Astrocyte (in vitro differentiated cells and primary cell): ENCODE data around the gene SLC29A3. TPM values are rescaled to one million over a fixed set of nuclear protein-coding genes. Genes with fewer than 3 reads are reported as not detected.

Experiments
- DNase-seq: peaks from one replicate; pipeline ENCODE4 v3.0.0-alpha.2; 2010; ENCODE audit warnings: low read depth
- FAIRE-seq: peaks from 2 replicates; lab custom pipeline; 2011; peaks lifted over from hg19 to GRCh38; lab: Jason Lieb, UNC
- H2AFZ ChIP-seq: 2 replicates; pipeline ENCODE4 v1.6.0; 2012; ENCODE audit warnings: low read depth, low read length, inconsistent platforms
- H3K27ac ChIP-seq: 2 replicates; pipeline ENCODE4 v1.5.1; 2011; ENCODE audit warnings: low read depth, low read length, inconsistent platforms
- H3K27me3 ChIP-seq: 2 replicates; pipeline ENCODE4 v1.6.0; 2011; ENCODE audit warnings: low read length, inconsistent platforms; ENCODE audit not compliant: insufficient read depth
- H3K36me3 ChIP-seq: 2 replicates; pipeline ENCODE4 v1.5.1; 2011; ENCODE audit warnings: low read length, inconsistent platforms; ENCODE audit not compliant: insufficient read depth
- H3K4me1 ChIP-seq: 2 replicates; pipeline ENCODE4 v1.5.1; 2011; ENCODE audit warnings: low read length, inconsistent platforms; ENCODE audit not compliant: insufficient read depth
- H3K4me2 ChIP-seq: 2 replicates; pipeline ENCODE4 v1.6.0; 2012; ENCODE audit warnings: low read length, inconsistent platforms
- H3K4me3 ChIP-seq: 2 replicates; pipeline ENCODE4 v1.5.1; 2011; ENCODE audit warnings: low read depth, mild to moderate bottlenecking, low read length, inconsistent platforms; ENCODE audit not compliant: insufficient read depth
- H3K79me2 ChIP-seq: 2 replicates; pipeline ENCODE4 v1.6.0; 2012; ENCODE audit warnings: mild to moderate bottlenecking, low read length, inconsistent platforms; ENCODE audit not compliant: insufficient read depth
- H3K9ac ChIP-seq: 2 replicates; pipeline ENCODE4 v1.6.0; 2012; ENCODE audit warnings: mild to moderate bottlenecking, low read length, inconsistent platforms
- H3K9me3 ChIP-seq: 2 replicates; pipeline ENCODE4 v1.5.1; 2012; ENCODE audit warnings: low read depth, mild to moderate bottlenecking, low read length, inconsistent platforms; ENCODE audit not compliant: insufficient read depth
- H4K20me1 ChIP-seq: 2 replicates; pipeline ENCODE4 v1.6.0; 2012; ENCODE audit warnings: low read length, inconsistent platforms; ENCODE audit not compliant: insufficient read depth
- H3K27ac Mint-ChIP-seq: one replicate; pipeline ENCODE4 v1.8.0; 2021; ENCODE audit warnings: mild to moderate bottlenecking, mixed read lengths; ENCODE audit not compliant: unreplicated experiment
- H3K27me3 Mint-ChIP-seq: one replicate; pipeline ENCODE4 v1.8.0; 2021; ENCODE audit warnings: low read depth, mixed read lengths; ENCODE audit not compliant: unreplicated experiment
- H3K36me3 Mint-ChIP-seq: one replicate; pipeline ENCODE4 v1.8.0; 2021; ENCODE audit warnings: low read depth, mixed read lengths; ENCODE audit not compliant: unreplicated experiment
- H3K4me1 Mint-ChIP-seq: one replicate; pipeline ENCODE4 v1.8.0; 2021; ENCODE audit warnings: low read depth, mixed read lengths; ENCODE audit not compliant: unreplicated experiment
- H3K4me3 Mint-ChIP-seq: one replicate; pipeline ENCODE4 v1.8.0; 2021; ENCODE audit warnings: mild to moderate bottlenecking, moderate library complexity, mixed read lengths; ENCODE audit not compliant: unreplicated experiment
- H3K9me3 Mint-ChIP-seq: one replicate; pipeline ENCODE4 v1.8.0; 2021; ENCODE audit warnings: mild to moderate bottlenecking, mixed read lengths; ENCODE audit not compliant: unreplicated experiment
- CTCF ChIP-seq: IDR thresholded peaks from 2 replicates; pipeline ENCODE4 v1.5.1; 2011; ENCODE audit warnings: low read depth, mild to moderate bottlenecking, inconsistent platforms, low read length, moderate library complexity; ENCODE audit not compliant: insufficient read depth
- EZH2 ChIP-seq: IDR thresholded peaks from 2 replicates; pipeline ENCODE4 v1.6.1; 2012; ENCODE audit warnings: mild to moderate bottlenecking, low read length, inconsistent platforms; ENCODE audit not compliant: insufficient read depth
- total RNA-seq: library from RNA; stranded (reverse); gene quantifications from 2 replicates; pipeline ENCODE4 v1.2.1, GENCODE V29; 2021

The SLC29A3 gene
- total RNA-seq, 1 donor from 2014 or later, result 3.4 TPM

GRCh38 chr10:71391701-71392100 lies 72.6 kb downstream of the SLC29A3 start:
- no peak overlapping the region for H3K4me3 ChIP-seq
- H3K9me3 ChIP-seq, result no peaks in the 10 kb centered on the region
- peaks cover 53% of the 10 kb centered on the region for H3K27me3 ChIP-seq
- H3K4me1 ChIP-seq, result no peaks in the 10 kb centered on the region
- no peak for FAIRE-seq
- H3K79me2 ChIP-seq, result no peaks in the 10 kb centered on the region
- H3K36me3 ChIP-seq, result no peaks in the 10 kb centered on the region
- no peak overlapping the region for H3K4me2 ChIP-seq
- H4K20me1 ChIP-seq, result peaks cover 4% of the 10 kb centered on the region
- H3K27me3 Mint-ChIP-seq, result peaks cover 81% of the 10 kb centered on the region
- no peaks in the 10 kb centered on the region for H3K36me3 Mint-ChIP-seq
- H3K9ac ChIP-seq, result no peak overlapping the region
- TF ChIP-seq CTCF, result no peak
- H3K9me3 Mint-ChIP-seq, result no peaks in the 10 kb centered on the region
- no peak overlapping the region for H3K27ac ChIP-seq
- H2AFZ ChIP-seq, result no peak overlapping the region
- DNase-seq, result no peak
- H3K4me1 Mint-ChIP-seq, result no peaks in the 10 kb centered on the region
- no peak overlapping the region for H3K4me3 Mint-ChIP-seq
- H3K27ac Mint-ChIP-seq, result no peak overlapping the region

- H3K4me2 ChIP-seq, result no peak overlapping the region
- no peak overlapping the region for H3K4me3 Mint-ChIP-seq
These were observed 73.2 kb downstream of the SLC29A3 start for GRCh38 chr10:71392292-71392691.

More at GRCh38 chr10:71392292-71392691, 73.2 kb downstream of the SLC29A3 start:
- Mint-ChIP-seq H3K27ac (no peak overlapping the region), H3K27me3 (peaks cover 78% of the 10 kb centered on the region), H3K9me3 (no peaks in the 10 kb centered on the region), H3K36me3 (no peaks in the 10 kb centered on the region), H3K4me1 (no peaks in the 10 kb centered on the region)
- Histone ChIP-seq H3K4me1 (peaks cover 2% of the 10 kb centered on the region), H3K9me3 (no peaks in the 10 kb centered on the region), H3K36me3 (no peaks in the 10 kb centered on the region), H2AFZ (no peak overlapping the region), H3K79me2 (no peaks in the 10 kb centered on the region), H3K4me3 (no peak overlapping the region), H4K20me1 (peaks cover 4% of the 10 kb centered on the region), H3K27me3 (peaks cover 54% of the 10 kb centered on the region), H3K27ac (no peak overlapping the region), H3K9ac (no peak overlapping the region)
- no peak for TF ChIP-seq EZH2
- no peak for TF ChIP-seq CTCF
- no peak for DNase-seq
- no peak for FAIRE-seq
